GM23248 (cell line): ENCODE results near the gene SPRED1. TPM values are rescaled to one million over a fixed set of nuclear protein-coding genes. Genes with fewer than 3 reads are reported as not detected.

Source experiments
- DNase-seq: peaks from one replicate; pipeline ENCODE4 v3.0.0-alpha.2; 2015
- H2AFZ ChIP-seq: fragments of 200-600 bp; sonication (generic); 2 replicates; pipeline ENCODE4 v1.6.1; 2016; ENCODE audit warnings: antibody characterized with exemption
- H3F3A ChIP-seq: fragments of 200-600 bp; sonication (generic); 2 replicates; pipeline ENCODE4 v1.6.1; 2016; ENCODE audit warnings: mild to moderate bottlenecking, antibody characterized with exemption, mixed run types; ENCODE audit not compliant: insufficient read depth
- H3K27ac ChIP-seq: fragments of 200-600 bp; sonication (generic); 2 replicates; pipeline ENCODE4 v1.5.1; 2016; ENCODE audit warnings: mild to moderate bottlenecking
- H3K27me3 ChIP-seq: fragments of 200-600 bp; sonication (generic); replicated peaks from 2 replicates; pipeline ENCODE4 v1.6.1; 2016; ENCODE audit warnings: mild to moderate bottlenecking; ENCODE audit not compliant: insufficient read depth
- H3K36me3 ChIP-seq: fragments of 200-600 bp; sonication (generic); 2 replicates; pipeline ENCODE4 v1.6.1; 2016; ENCODE audit warnings: low read depth, mild to moderate bottlenecking
- H3K4me1 ChIP-seq: fragments of 200-600 bp; sonication (generic); 2 replicates; pipeline ENCODE4 v1.6.1; 2016; ENCODE audit warnings: mild to moderate bottlenecking; ENCODE audit not compliant: insufficient read depth
- H3K4me2 ChIP-seq: fragments of 200-600 bp; sonication (generic); one replicate; pipeline ENCODE4 v1.6.1; 2016; ENCODE audit warnings: mild to moderate bottlenecking; ENCODE audit not compliant: unreplicated experiment
- H3K4me3 ChIP-seq: fragments of 200-600 bp; sonication (generic); 2 replicates; pipeline ENCODE4 v1.5.1; 2016; ENCODE audit warnings: mild to moderate bottlenecking
- H3K79me2 ChIP-seq: fragments of 200-600 bp; sonication (generic); 2 replicates; pipeline ENCODE4 v1.6.1; 2016; ENCODE audit warnings: mild to moderate bottlenecking; ENCODE audit not compliant: insufficient read depth
- H3K9ac ChIP-seq: fragments of 200-600 bp; sonication (generic); 2 replicates; pipeline ENCODE4 v1.6.1; 2016; ENCODE audit warnings: mild to moderate bottlenecking
- H3K9me2 ChIP-seq: fragments of 200-600 bp; sonication (generic); 2 replicates; pipeline ENCODE4 v1.6.1; 2016; ENCODE audit warnings: mixed run types, mild to moderate bottlenecking, moderate library complexity; ENCODE audit not compliant: insufficient read depth
- H3K9me3 ChIP-seq: fragments of 200-600 bp; sonication (generic); one replicate; pipeline ENCODE4 v1.6.1; 2017; ENCODE audit warnings: low read depth
- H4K20me1 ChIP-seq: fragments of 200-600 bp; sonication (generic); 2 replicates; pipeline ENCODE4 v1.6.0; 2016; ENCODE audit not compliant: insufficient read depth
- EZH2 ChIP-seq: fragments of 200-600 bp; sonication (generic); IDR thresholded peaks from 2 replicates; pipeline ENCODE4 v1.6.1; 2018; ENCODE audit warnings: antibody characterized with exemption, mild to moderate bottlenecking; ENCODE audit not compliant: insufficient read depth, poor library complexity, severe bottlenecking
- EZH2phosphoT487 ChIP-seq: fragments of 200-600 bp; sonication (generic); IDR thresholded peaks from 2 replicates; pipeline ENCODE4 v1.6.1; 2018; ENCODE audit warnings: antibody characterized with exemption, moderate library complexity, mild to moderate bottlenecking, low read depth; ENCODE audit not compliant: insufficient read depth
- WGBS, 2 experiments: methylation state at CpG; one replicate each; pipeline ENCODE4 v1.1.6; 2015 to 2017; ENCODE audit warnings: low lambda C conversion rate in 2 of 2, low coverage in 1 of 2; ENCODE audit errors: missing lambda C conversion rate in 2 of 2; 5-methylcytosine and 5-hydroxymethylcytosine counted together
- in situ Hi-C: fragments of 300-500 bp; cut with MboI; formaldehyde crosslinking; loops from 2 replicates; pipeline ENCODE4 v1.15.0; 2020
- polyA plus RNA-seq: library from polyadenylated mRNA; unstranded; fragments of >200 nt; fragmentation: Nextera tagmentation; extraction: Ambion mirVana; gene quantifications from 2 replicates; pipeline ENCODE4 v1.2.1, GENCODE V29; 2016
- total RNA-seq: library from RNA; depleted of rRNA; stranded (reverse); fragments of >200 nt; shearing (Covaris generic); gene quantifications from 2 replicates; pipeline ENCODE4 v1.2.3, GENCODE V29; 2014

SPRED1 gene
- total and polyA plus RNA-seq, 2 experiments from 2014 or later, result 11.6 to 34.0 TPM

- H3K4me2 ChIP-seq, result no peak overlapping the region
- no peak for DNase-seq
- in situ Hi-C loops, result no loop called here
Measured at GRCh38 chr15:38220606-38221273, 31.9 kb upstream of the SPRED1 start.

GRCh38 chr15:38224486-38224885, 28.1 kb upstream of the SPRED1 start:
- no peak overlapping the region for H3K9ac ChIP-seq
- no peaks in the 10 kb centered on the region for H3K27me3 ChIP-seq
- H2AFZ ChIP-seq, result no peak overlapping the region
- no peak overlapping the region for H3K4me2 ChIP-seq
- no peaks in the 10 kb centered on the region for H3K9me2 ChIP-seq
- TF ChIP-seq EZH2 (no peak), EZH2phosphoT487 (no peak)
- whole genome bisulfite sequencing, 2 experiments, result 95 to 98% methylated on average over 2 of the region's 2 CpGs
- H3K79me2 ChIP-seq, result no peaks in the 10 kb centered on the region
- no peaks in the 10 kb centered on the region for H3F3A ChIP-seq
- no peak overlapping the region for H3K27ac ChIP-seq
- H3K9me3 ChIP-seq, result no peaks in the 10 kb centered on the region
- 0 out of 2 replicates have a peak, but pooled peaks cover 9% of the 10 kb centered on the region for H3K4me1 ChIP-seq
- H3K4me3 ChIP-seq, result no peak overlapping the region
- no peaks in the 10 kb centered on the region for H4K20me1 ChIP-seq
- in situ Hi-C loops, result no loop called here
- DNase-seq, result no peak
- H3K36me3 ChIP-seq, result no peaks in the 10 kb centered on the region

More at GRCh38 chr15:38220606-38221273, 31.9 kb upstream of the SPRED1 start:
- Histone ChIP-seq H3K36me3 (no peaks in the 10 kb centered on the region), H3K9me2 (no peaks in the 10 kb centered on the region), H3F3A (no peaks in the 10 kb centered on the region), H4K20me1 (no peaks in the 10 kb centered on the region), H3K4me3 (no peak overlapping the region), H3K27ac (no peak overlapping the region), H3K79me2 (no peaks in the 10 kb centered on the region), H3K4me1 (peaks cover 20% of the 10 kb centered on the region), H2AFZ (no peak overlapping the region), H3K27me3 (no peaks in the 10 kb centered on the region), H3K9ac (no peak overlapping the region), H3K9me3 (no peaks in the 10 kb centered on the region)
- TF ChIP-seq EZH2phosphoT487 (no peak), EZH2 (no peak)
- WGBS, 2 experiments, result 73 to 78% methylated on average over 3 of the region's 3 CpGs

DNA sequence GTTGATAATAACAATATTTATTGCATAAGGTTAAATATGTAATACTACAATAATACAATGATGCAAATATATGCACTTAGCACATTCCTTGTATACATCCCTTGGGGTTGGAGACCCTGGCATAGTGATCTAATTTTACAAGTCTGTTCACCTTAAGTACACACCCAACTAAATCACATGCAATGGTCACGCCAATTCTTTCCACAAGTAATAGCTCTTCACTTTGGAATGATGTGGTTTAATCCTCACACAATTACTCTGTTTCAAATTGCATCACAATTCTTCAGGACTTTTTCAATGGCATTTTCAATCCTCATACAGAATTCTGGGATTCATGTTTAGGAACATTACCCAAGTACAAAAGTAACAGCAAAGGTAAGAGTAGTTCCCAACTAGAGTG, 27.3 kb upstream of the SPRED1 start:
- Histone ChIP-seq H3K4me3 (no peak overlapping the region), H3K27ac (no peak overlapping the region), H3K36me3 (no peaks in the 10 kb centered on the region), H3K9me2 (no peaks in the 10 kb centered on the region), H3K4me1 (0 out of 2 replicates have a peak, but pooled peaks cover 9% of the 10 kb centered on the region), H3F3A (no peaks in the 10 kb centered on the region), H3K27me3 (no peaks in the 10 kb centered on the region), H2AFZ (no peak overlapping the region), H3K9me3 (no peaks in the 10 kb centered on the region), H3K4me2 (no peak overlapping the region), H3K79me2 (no peaks in the 10 kb centered on the region), H3K9ac (no peak overlapping the region), H4K20me1 (no peaks in the 10 kb centered on the region)
- WGBS, 2 experiments, result 96 to 100% methylated on average over 1 of the region's 1 CpG
- in situ Hi-C loops, result no loop called here
- DNase-seq, result peak; percentile 16
- TF ChIP-seq EZH2 (no peak), EZH2phosphoT487 (no peak)

- H3K4me1 ChIP-seq, result 0 out of 2 replicates have a peak, but pooled peaks cover 9% of the 10 kb centered on the region
- H3K9me3 ChIP-seq, result no peaks in the 10 kb centered on the region
- H2AFZ ChIP-seq, result no peak overlapping the region
- no peaks in the 10 kb centered on the region for H4K20me1 ChIP-seq
- WGBS, 2 experiments, result 48 to 52% methylated on average over 4 of the region's 4 CpGs
- H3K9ac ChIP-seq, result no peak overlapping the region
- no peaks in the 10 kb centered on the region for H3K36me3 ChIP-seq
- H3K79me2 ChIP-seq, result no peaks in the 10 kb centered on the region
- TF ChIP-seq EZH2 (no peak), EZH2phosphoT487 (no peak)
- H3K9me2 ChIP-seq, result no peaks in the 10 kb centered on the region
- no peak overlapping the region for H3K4me2 ChIP-seq
- no peak overlapping the region for H3K27ac ChIP-seq
- H3K4me3 ChIP-seq, result no peak overlapping the region
- no peaks in the 10 kb centered on the region for H3K27me3 ChIP-seq
- in situ Hi-C loops, result no loop called here
- peak; percentile 73 for DNase-seq
- no peaks in the 10 kb centered on the region for H3F3A ChIP-seq
Measured at GRCh38 chr15:38226608-38227266, 25.9 kb upstream of the SPRED1 start.

- in situ Hi-C loops, result no loop called here
- TF ChIP-seq EZH2phosphoT487, result no peak
- no peak for TF ChIP-seq EZH2
Measured at GRCh38 chr15:38227941-38228340, 24.7 kb upstream of the SPRED1 start.

More at GRCh38 chr15:38227941-38228340, 24.7 kb upstream of the SPRED1 start:
- no peaks in the 10 kb centered on the region for H3K27me3 ChIP-seq
- H3K4me1 ChIP-seq, result 0 out of 2 replicates have a peak, but pooled peaks cover 9% of the 10 kb centered on the region
- no peaks in the 10 kb centered on the region for H3F3A ChIP-seq
- H3K9me2 ChIP-seq, result no peaks in the 10 kb centered on the region
- H3K36me3 ChIP-seq, result no peaks in the 10 kb centered on the region
- DNase-seq, result no peak
- H3K9ac ChIP-seq, result no peak overlapping the region
- H3K9me3 ChIP-seq, result no peaks in the 10 kb centered on the region
- H2AFZ ChIP-seq, result no peak overlapping the region
- H3K4me3 ChIP-seq, result no peak overlapping the region
- H3K4me2 ChIP-seq, result no peak overlapping the region
- H3K27ac ChIP-seq, result no peak overlapping the region
- H3K79me2 ChIP-seq, result no peaks in the 10 kb centered on the region
- no peaks in the 10 kb centered on the region for H4K20me1 ChIP-seq
